IPS DF 6.9 (cell line): ENCODE results near the gene CHRNG.
A peak's percentile ranks its signal among the peaks of the same experiment; 100 is the strongest.

Experiments used
- DNase-seq: peaks from one replicate; pipeline ENCODE4 v3.0.0-alpha.2; 2013; ENCODE audit warnings: low read depth, low spot score
- H3K27ac ChIP-seq: one replicate; pipeline ENCODE4 v1.5.1; 2013; ENCODE audit warnings: low read length, control low read depth
- H3K27me3 ChIP-seq: 2 replicates; pipeline ENCODE4 v1.6.1; 2013; ENCODE audit warnings: mild to moderate bottlenecking, low read length; ENCODE audit not compliant: control insufficient read depth, insufficient read depth
- H3K36me3 ChIP-seq: 2 replicates; pipeline ENCODE4 v1.6.1; 2013; ENCODE audit warnings: low read length; ENCODE audit not compliant: control insufficient read depth, insufficient read depth
- H3K4me1 ChIP-seq: 2 replicates; pipeline ENCODE4 v1.6.1; 2013; ENCODE audit warnings: low read length; ENCODE audit not compliant: control insufficient read depth, insufficient read depth
- H3K4me3 ChIP-seq: 2 replicates; pipeline ENCODE4 v1.5.1; 2013; ENCODE audit warnings: mild to moderate bottlenecking, low read length
- H3K9me3 ChIP-seq: 2 replicates; pipeline ENCODE4 v1.6.1; 2013; ENCODE audit warnings: low read length, inconsistent platforms; ENCODE audit not compliant: control insufficient read depth, insufficient read depth
- WGBS: extraction: QIAGEN DNeasy Blood & Tissue Kit; methylation state at CpG from one replicate; pipeline ENCODE4 v1.1.7; 2013; ENCODE audit warnings: mixed read lengths, missing lambda C conversion rate; ENCODE audit not compliant: insufficient read length, insufficient coverage; 5-methylcytosine and 5-hydroxymethylcytosine counted together

CHRNG gene

GRCh38 chr2:232521098-232521497, 18.4 kb upstream of the CHRNG start:
- no peak overlapping the region for H3K27ac ChIP-seq
- H3K36me3 ChIP-seq, result no peaks in the 10 kb centered on the region
- H3K9me3 ChIP-seq, result no peaks in the 10 kb centered on the region
- DNase-seq, result no peak
- H3K27me3 ChIP-seq, result peaks cover 16% of the 10 kb centered on the region
- WGBS, result no CpG with 5 or more reads among the region's 14 CpGs
- H3K4me3 ChIP-seq, result no peak overlapping the region
- peaks cover 5% of the 10 kb centered on the region; the same call in 1 of the 2 replicates for H3K4me1 ChIP-seq

GRCh38 chr2:232521959-232522622, 17.4 kb upstream of the CHRNG start:
- peak overlapping the region; percentile 12; the same call in 1 of the 2 replicates for H3K4me3 ChIP-seq
- H3K4me1 ChIP-seq, result peaks cover 6% of the 10 kb centered on the region; the same call in 1 of the 2 replicates
- no peak overlapping the region for H3K27ac ChIP-seq
- H3K9me3 ChIP-seq, result no peaks in the 10 kb centered on the region
- DNase-seq, result no peak
- H3K27me3 ChIP-seq, result peaks cover 16% of the 10 kb centered on the region
- WGBS, result no CpG with 5 or more reads among the region's 66 CpGs
- no peaks in the 10 kb centered on the region for H3K36me3 ChIP-seq

GRCh38 chr2:232522623-232523401, 16.7 kb upstream of the CHRNG start:
- H3K4me1 ChIP-seq, result peaks cover 6% of the 10 kb centered on the region; the same call in 1 of the 2 replicates
- DNase-seq, result no peak
- no CpG with 5 or more reads among the region's 46 CpGs for WGBS
- H3K27ac ChIP-seq, result no peak overlapping the region
- peaks cover 16% of the 10 kb centered on the region for H3K27me3 ChIP-seq
- no peaks in the 10 kb centered on the region for H3K36me3 ChIP-seq
- no peaks in the 10 kb centered on the region for H3K9me3 ChIP-seq
- H3K4me3 ChIP-seq, result no peak overlapping the region; the same call in 1 of the 2 replicates

GRCh38 chr2:232523402-232523681, 16.1 kb upstream of the CHRNG start:
- WGBS, result no CpG with 5 or more reads among the region's 16 CpGs
- Histone ChIP-seq H3K27me3 (peaks cover 16% of the 10 kb centered on the region), H3K4me1 (peaks cover 6% of the 10 kb centered on the region; the same call in 1 of the 2 replicates), H3K9me3 (no peaks in the 10 kb centered on the region), H3K4me3 (peak overlapping the region; percentile 33; the same call in 1 of the 2 replicates), H3K27ac (no peak overlapping the region), H3K36me3 (no peaks in the 10 kb centered on the region)
- no peak for DNase-seq

GRCh38 chr2:232523682-232524597, 15.6 kb upstream of the CHRNG start:
- peaks cover 6% of the 10 kb centered on the region; the same call in 1 of the 2 replicates for H3K4me1 ChIP-seq
- no peaks in the 10 kb centered on the region for H3K9me3 ChIP-seq
- no peak overlapping the region for H3K27ac ChIP-seq
- peak overlapping the region; percentile 33; the same call in 1 of the 2 replicates for H3K4me3 ChIP-seq
- no peak for DNase-seq
- WGBS, result no CpG with 5 or more reads among the region's 75 CpGs
- H3K36me3 ChIP-seq, result no peaks in the 10 kb centered on the region
- H3K27me3 ChIP-seq, result peaks cover 16% of the 10 kb centered on the region

GRCh38 chr2:232524771-232525170, 14.7 kb upstream of the CHRNG start:
- Histone ChIP-seq H3K27ac (no peak overlapping the region), H3K4me3 (no peak overlapping the region), H3K4me1 (peaks cover 6% of the 10 kb centered on the region; the same call in 1 of the 2 replicates), H3K27me3 (peaks cover 16% of the 10 kb centered on the region), H3K36me3 (no peaks in the 10 kb centered on the region), H3K9me3 (no peaks in the 10 kb centered on the region)
- DNase-seq, result no peak
- WGBS, result no CpG with 5 or more reads among the region's 6 CpGs

GRCh38 chr2:232525199-232525598, 14.3 kb upstream of the CHRNG start:
- no peak for DNase-seq
- H3K27me3 ChIP-seq, result peaks cover 16% of the 10 kb centered on the region
- no peak overlapping the region for H3K27ac ChIP-seq
- H3K4me3 ChIP-seq, result no peak overlapping the region
- no peaks in the 10 kb centered on the region for H3K9me3 ChIP-seq
- no peaks in the 10 kb centered on the region for H3K36me3 ChIP-seq
- no CpG with 5 or more reads among the region's 14 CpGs for WGBS
- H3K4me1 ChIP-seq, result peaks cover 7% of the 10 kb centered on the region; the same call in 1 of the 2 replicates

- Histone ChIP-seq H3K27ac (no peak within 1 kb of the TSS), H3K4me1 (peaks cover 7% of the 10 kb centered on the region; the same call in 1 of the 2 replicates), H3K4me3 (no peak within 1 kb of the TSS), H3K27me3 (peaks cover 16% of the 10 kb centered on the region), H3K9me3 (no peaks in the 10 kb centered on the region), H3K36me3 (no peaks in the 10 kb centered on the region)
- no peak for DNase-seq
- WGBS, result no CpG with 5 or more reads among the region's 18 CpGs
Observed at GRCh38 chr2:232525791-232526371, 13.6 kb upstream of the CHRNG start, which contains the start of gene CHRND. CHRND (plus strand) TSS chr2:232526160; CDS start chr2:232526216, 56 bp downstream.

- no peak for DNase-seq
- Histone ChIP-seq H3K27ac (no peak overlapping the region), H3K4me1 (peaks cover 7% of the 10 kb centered on the region; the same call in 1 of the 2 replicates), H3K4me3 (no peak overlapping the region), H3K9me3 (no peaks in the 10 kb centered on the region), H3K27me3 (peaks cover 16% of the 10 kb centered on the region), H3K36me3 (no peaks in the 10 kb centered on the region)
- no CpG with 5 or more reads among the region's 13 CpGs for WGBS
Observed at GRCh38 chr2:232526372-232526941, 13.0 kb upstream of the CHRNG start.
